GM18507 (cell line): Measurements from ENCODE around the gene BCLAF3.

Experiments used
- DNase-seq: peaks from one replicate; pipeline ENCODE4 v3.0.0; 2011; ENCODE audit warnings: low read depth; ENCODE audit not compliant: insufficient read length; ENCODE audit errors: extremely low spot score
- FAIRE-seq: peaks from 2 replicates; lab custom pipeline; 2011; peaks lifted over from hg19 to GRCh38; lab: Jason Lieb, UNC

BCLAF3 gene

GRCh38 chrX:19975845-19976244 lies 15.0 kb downstream of the BCLAF3 start:
- DNase-seq (no peak), FAIRE-seq (no peak)

- FAIRE-seq (peak; percentile 73), DNase-seq (no peak)
Observed at GRCh38 chrX:19972984-19973383, 17.9 kb downstream of the BCLAF3 start.

- DNase-seq, result no peak
- no peak for FAIRE-seq
Observed at GRCh38 chrX:19968276-19968675, 22.6 kb downstream of the BCLAF3 start.

GRCh38 chrX:19966056-19966455 lies 24.8 kb downstream of the BCLAF3 start:
- DNase-seq (no peak), FAIRE-seq (peak; percentile 63)

GRCh38 chrX:19964017-19964710 lies 26.7 kb downstream of the BCLAF3 start:
- no peak for DNase-seq
- FAIRE-seq, result peak; percentile 71

GRCh38 chrX:19960913-19961312 lies 29.9 kb downstream of the BCLAF3 start:
- FAIRE-seq (no peak), DNase-seq (no peak)

GRCh38 chrX:19958552-19959486 lies 32.0 kb downstream of the BCLAF3 start:
- FAIRE-seq, result no peak
- DNase-seq, result no peak

GRCh38 chrX:19956923-19957322 lies 33.9 kb downstream of the BCLAF3 start:
- FAIRE-seq (no peak), DNase-seq (no peak)

- FAIRE-seq (no peak), DNase-seq (no peak)
Observed at GRCh38 chrX:19956306-19956705, 34.6 kb downstream of the BCLAF3 start.

- DNase-seq (no peak), FAIRE-seq (no peak)
Observed at GRCh38 chrX:19955306-19955705, 35.6 kb downstream of the BCLAF3 start.

- DNase-seq (no peak), FAIRE-seq (no peak)
Observed at GRCh38 chrX:19954335-19955096, 36.3 kb downstream of the BCLAF3 start.

GRCh38 chrX:19953145-19953544 lies 37.7 kb downstream of the BCLAF3 start:
- FAIRE-seq (no peak), DNase-seq (no peak)

- no peak for DNase-seq
- FAIRE-seq, result no peak
Observed at GRCh38 chrX:19949340-19949739, 41.5 kb downstream of the BCLAF3 start.

- DNase-seq (no peak), FAIRE-seq (no peak)
Observed at GRCh38 chrX:19947612-19948011, 43.2 kb downstream of the BCLAF3 start.
